ENCODE results near the gene ZNF532.

- TF ChIP-seq POLR2AphosphoS5 (IDR thresholded peaks at IDR 0.05; ENCODE audit: low read depth, low read length): no peak
- no peak for TF ChIP-seq FOXP2 (optimal IDR thresholded peaks at IDR 0.05; ENCODE audit: borderline replicate concordance, extremely low read depth, extremely low read length, insufficient read depth)
- no peak for TF ChIP-seq SIN3A (IDR thresholded peaks at IDR 0.05; ENCODE audit: borderline replicate concordance, insufficient read depth, low read length)
- TF ChIP-seq REST (IDR thresholded peaks at IDR 0.05; ENCODE audit: insufficient read depth in 1 of 2, low read depth in 2 of 2, low read length in 2 of 2): no peak
- no peak for TF ChIP-seq TAF1 (IDR thresholded peaks at IDR 0.05; ENCODE audit: borderline replicate concordance, insufficient read depth, low read length)
Observed at GRCh38 chr18:58909521-58909920, 44.8 kb downstream of the ZNF532 start.
